ENCODE measurements around the gene HLCS. TPM values are rescaled to one million over a fixed set of nuclear protein-coding genes. Genes with fewer than 3 reads are reported as not detected.

The HLCS gene
- total and polyA plus RNA-seq, 2 of the 8 experiments (the other 6 are each of a cell fraction or from before 2014, with no cell fraction given), result 4.7 to 12.2 TPM

- TF ChIP-seq, protein P1, sequence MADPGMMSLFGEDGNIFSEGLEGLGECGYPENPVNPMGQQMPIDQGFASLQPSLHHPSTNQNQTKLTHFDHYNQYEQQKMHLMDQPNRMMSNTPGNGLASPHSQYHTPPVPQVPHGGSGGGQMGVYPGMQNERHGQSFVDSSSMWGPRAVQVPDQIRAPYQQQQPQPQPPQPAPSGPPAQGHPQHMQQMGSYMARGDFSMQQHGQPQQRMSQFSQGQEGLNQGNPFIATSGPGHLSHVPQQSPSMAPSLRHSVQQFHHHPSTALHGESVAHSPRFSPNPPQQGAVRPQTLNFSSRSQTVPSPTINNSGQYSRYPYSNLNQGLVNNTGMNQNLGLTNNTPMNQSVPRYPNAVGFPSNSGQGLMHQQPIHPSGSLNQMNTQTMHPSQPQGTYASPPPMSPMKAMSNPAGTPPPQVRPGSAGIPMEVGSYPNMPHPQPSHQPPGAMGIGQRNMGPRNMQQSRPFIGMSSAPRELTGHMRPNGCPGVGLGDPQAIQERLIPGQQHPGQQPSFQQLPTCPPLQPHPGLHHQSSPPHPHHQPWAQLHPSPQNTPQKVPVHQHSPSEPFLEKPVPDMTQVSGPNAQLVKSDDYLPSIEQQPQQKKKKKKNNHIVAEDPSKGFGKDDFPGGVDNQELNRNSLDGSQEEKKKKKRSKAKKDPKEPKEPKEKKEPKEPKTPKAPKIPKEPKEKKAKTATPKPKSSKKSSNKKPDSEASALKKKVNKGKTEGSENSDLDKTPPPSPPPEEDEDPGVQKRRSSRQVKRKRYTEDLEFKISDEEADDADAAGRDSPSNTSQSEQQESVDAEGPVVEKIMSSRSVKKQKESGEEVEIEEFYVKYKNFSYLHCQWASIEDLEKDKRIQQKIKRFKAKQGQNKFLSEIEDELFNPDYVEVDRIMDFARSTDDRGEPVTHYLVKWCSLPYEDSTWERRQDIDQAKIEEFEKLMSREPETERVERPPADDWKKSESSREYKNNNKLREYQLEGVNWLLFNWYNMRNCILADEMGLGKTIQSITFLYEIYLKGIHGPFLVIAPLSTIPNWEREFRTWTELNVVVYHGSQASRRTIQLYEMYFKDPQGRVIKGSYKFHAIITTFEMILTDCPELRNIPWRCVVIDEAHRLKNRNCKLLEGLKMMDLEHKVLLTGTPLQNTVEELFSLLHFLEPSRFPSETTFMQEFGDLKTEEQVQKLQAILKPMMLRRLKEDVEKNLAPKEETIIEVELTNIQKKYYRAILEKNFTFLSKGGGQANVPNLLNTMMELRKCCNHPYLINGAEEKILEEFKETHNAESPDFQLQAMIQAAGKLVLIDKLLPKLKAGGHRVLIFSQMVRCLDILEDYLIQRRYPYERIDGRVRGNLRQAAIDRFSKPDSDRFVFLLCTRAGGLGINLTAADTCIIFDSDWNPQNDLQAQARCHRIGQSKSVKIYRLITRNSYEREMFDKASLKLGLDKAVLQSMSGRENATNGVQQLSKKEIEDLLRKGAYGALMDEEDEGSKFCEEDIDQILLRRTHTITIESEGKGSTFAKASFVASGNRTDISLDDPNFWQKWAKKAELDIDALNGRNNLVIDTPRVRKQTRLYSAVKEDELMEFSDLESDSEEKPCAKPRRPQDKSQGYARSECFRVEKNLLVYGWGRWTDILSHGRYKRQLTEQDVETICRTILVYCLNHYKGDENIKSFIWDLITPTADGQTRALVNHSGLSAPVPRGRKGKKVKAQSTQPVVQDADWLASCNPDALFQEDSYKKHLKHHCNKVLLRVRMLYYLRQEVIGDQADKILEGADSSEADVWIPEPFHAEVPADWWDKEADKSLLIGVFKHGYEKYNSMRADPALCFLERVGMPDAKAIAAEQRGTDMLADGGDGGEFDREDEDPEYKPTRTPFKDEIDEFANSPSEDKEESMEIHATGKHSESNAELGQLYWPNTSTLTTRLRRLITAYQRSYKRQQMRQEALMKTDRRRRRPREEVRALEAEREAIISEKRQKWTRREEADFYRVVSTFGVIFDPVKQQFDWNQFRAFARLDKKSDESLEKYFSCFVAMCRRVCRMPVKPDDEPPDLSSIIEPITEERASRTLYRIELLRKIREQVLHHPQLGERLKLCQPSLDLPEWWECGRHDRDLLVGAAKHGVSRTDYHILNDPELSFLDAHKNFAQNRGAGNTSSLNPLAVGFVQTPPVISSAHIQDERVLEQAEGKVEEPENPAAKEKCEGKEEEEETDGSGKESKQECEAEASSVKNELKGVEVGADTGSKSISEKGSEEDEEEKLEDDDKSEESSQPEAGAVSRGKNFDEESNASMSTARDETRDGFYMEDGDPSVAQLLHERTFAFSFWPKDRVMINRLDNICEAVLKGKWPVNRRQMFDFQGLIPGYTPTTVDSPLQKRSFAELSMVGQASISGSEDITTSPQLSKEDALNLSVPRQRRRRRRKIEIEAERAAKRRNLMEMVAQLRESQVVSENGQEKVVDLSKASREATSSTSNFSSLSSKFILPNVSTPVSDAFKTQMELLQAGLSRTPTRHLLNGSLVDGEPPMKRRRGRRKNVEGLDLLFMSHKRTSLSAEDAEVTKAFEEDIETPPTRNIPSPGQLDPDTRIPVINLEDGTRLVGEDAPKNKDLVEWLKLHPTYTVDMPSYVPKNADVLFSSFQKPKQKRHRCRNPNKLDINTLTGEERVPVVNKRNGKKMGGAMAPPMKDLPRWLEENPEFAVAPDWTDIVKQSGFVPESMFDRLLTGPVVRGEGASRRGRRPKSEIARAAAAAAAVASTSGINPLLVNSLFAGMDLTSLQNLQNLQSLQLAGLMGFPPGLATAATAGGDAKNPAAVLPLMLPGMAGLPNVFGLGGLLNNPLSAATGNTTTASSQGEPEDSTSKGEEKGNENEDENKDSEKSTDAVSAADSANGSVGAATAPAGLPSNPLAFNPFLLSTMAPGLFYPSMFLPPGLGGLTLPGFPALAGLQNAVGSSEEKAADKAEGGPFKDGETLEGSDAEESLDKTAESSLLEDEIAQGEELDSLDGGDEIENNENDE (IDR thresholded peaks at IDR 0.05; ENCODE audit: insufficient replicate concordance, low read length), result no peak
- no peak for TF ChIP-seq TBP (IDR thresholded peaks at IDR 0.05; ENCODE audit: low read depth, low read length)
- TF ChIP-seq JUND (IDR thresholded peaks at IDR 0.05; ENCODE audit: low read length), result no peak
- no peak for TF ChIP-seq SP1 (IDR thresholded peaks at IDR 0.05; ENCODE audit: low read depth, low read length)
- TF ChIP-seq ASH2L (IDR thresholded peaks at IDR 0.05; ENCODE audit: low read length), result no peak
- no peak for TF ChIP-seq RBBP5 (IDR thresholded peaks at IDR 0.05; ENCODE audit: borderline replicate concordance, low read depth, low read length)
- TF ChIP-seq YY1 (IDR thresholded peaks at IDR 0.05; ENCODE audit: low read depth, low read length), result no peak
- no peak for TF ChIP-seq CBX8 (IDR thresholded peaks at IDR 0.05; ENCODE audit: borderline replicate concordance, low read depth, low read length)
- TF ChIP-seq HDAC2 (IDR thresholded peaks at IDR 0.05; ENCODE audit: borderline replicate concordance in 1 of 2, low read depth in 2 of 2, low read length in 2 of 2), result no peak
- no peak for TF ChIP-seq SIRT6 (IDR thresholded peaks at IDR 0.05; ENCODE audit: low read length)
- no peak for TF ChIP-seq GTF2F1 (IDR thresholded peaks at IDR 0.05; ENCODE audit: borderline replicate concordance, low read depth, low read length)
- TF ChIP-seq RFX5 (IDR thresholded peaks at IDR 0.05; ENCODE audit: borderline replicate concordance, low read depth, low read length), result no peak
Measured at GRCh38 chr21:36887963-36888362, 78.5 kb downstream of the HLCS start (continued).

All from H1 (cell line).